IMR-90 (cell line): ENCODE results near the gene ZNF888. TPM values are rescaled to one million over a fixed set of nuclear protein-coding genes. Genes with fewer than 3 reads are reported as not detected.

Source experiments
- ATAC-seq: fragments of 200-7000 bp; cut with Tn5 transposase; 2 replicates; pipeline ENCODE4 v1.9.1; 2020; ENCODE audit warnings: low read depth, mild to moderate bottlenecking, moderate library complexity
- BruUV-seq: library from RNA; stranded (reverse); fragments of 400-500 nt; replicated peaks from 2 replicates; lab custom pipeline; 2021; lab: Mats Ljungman, UMichigan
- CTCF ChIA-PET: fragments of 300-600 bp; formaldehyde crosslinking; extraction: SDS; loops from one replicate; lab custom pipeline; 2021; ENCODE audit warnings: antibody characterized with exemption; lab: Yijun Ruan, JAX
- POLR2A ChIA-PET: fragments of 300-600 bp; sonication (Branson Sonifier 250); formaldehyde crosslinking; loops from one replicate; lab custom pipeline; 2022; ENCODE audit warnings: antibody characterized with exemption; ENCODE audit not compliant: unreplicated experiment; lab: Charles Lee
- DNase-seq: peaks from one replicate; pipeline ENCODE4 v3.0.0; 2013
- H2AFZ ChIP-seq: replicated peaks from 2 replicates; pipeline ENCODE3; 2013; ENCODE audit warnings: low read length, mild to moderate bottlenecking; ENCODE audit not compliant: poor library complexity
- H2AK5ac ChIP-seq: 2 replicates; pipeline ENCODE4 v1.6.1; 2013; ENCODE audit warnings: low read depth, low read length, inconsistent platforms
- H2AK9ac ChIP-seq: replicated peaks from 2 replicates; pipeline ENCODE3; 2013; ENCODE audit warnings: mild to moderate bottlenecking, low read depth, low read length, moderate library complexity; ENCODE audit not compliant: poor library complexity
- H2BK120ac ChIP-seq: 2 replicates; pipeline ENCODE4 v1.6.1; 2013; ENCODE audit warnings: low read depth, low read length, inconsistent platforms
- H2BK15ac ChIP-seq: 3 replicates; pipeline ENCODE4 v1.6.1; 2013; ENCODE audit warnings: low read depth, low read length, inconsistent platforms
- H2BK20ac ChIP-seq: 2 replicates; pipeline ENCODE4 v1.6.1; 2013; ENCODE audit warnings: low read depth, mild to moderate bottlenecking, inconsistent platforms, low read length, moderate library complexity
- H2BK5ac ChIP-seq: 2 replicates; pipeline ENCODE4 v1.6.1; 2013; ENCODE audit warnings: mild to moderate bottlenecking, low read depth, low read length, inconsistent platforms; ENCODE audit not compliant: poor library complexity, severe bottlenecking
- H3K14ac ChIP-seq: replicated peaks from 2 replicates; pipeline ENCODE4 v1.6.1; 2013; ENCODE audit warnings: low read depth, low read length, inconsistent platforms
- H3K18ac ChIP-seq: 2 replicates; pipeline ENCODE4 v1.6.1; 2013; ENCODE audit warnings: low read depth, low read length, control low read depth
- H3K23ac ChIP-seq: 2 replicates; pipeline ENCODE4 v1.6.1; 2013; ENCODE audit warnings: low read depth, low read length, inconsistent platforms
- H3K27ac ChIP-seq: 2 replicates; pipeline ENCODE4 v1.5.1; 2013; ENCODE audit warnings: mild to moderate bottlenecking, control low read depth, low read length; ENCODE audit not compliant: insufficient read depth
- H3K27me3 ChIP-seq: 2 replicates; pipeline ENCODE4 v1.6.1; 2013; ENCODE audit warnings: low read length; ENCODE audit not compliant: control insufficient read depth, insufficient read depth
- H3K36me3 ChIP-seq: 2 replicates; pipeline ENCODE4 v1.6.1; 2013; ENCODE audit warnings: low read length, mixed read lengths; ENCODE audit not compliant: control insufficient read depth, insufficient read depth
- H3K4ac ChIP-seq: 2 replicates; pipeline ENCODE4 v1.6.1; 2013; ENCODE audit warnings: low read depth, low read length, inconsistent platforms
- H3K4me1 ChIP-seq: 2 replicates; pipeline ENCODE4 v1.6.1; 2013; ENCODE audit warnings: low read length, mixed read lengths; ENCODE audit not compliant: control insufficient read depth, insufficient read depth
- H3K4me2 ChIP-seq: 2 replicates; pipeline ENCODE4 v1.6.1; 2013; ENCODE audit warnings: low read depth, mild to moderate bottlenecking, control low read depth, low read length, moderate library complexity
- H3K4me3 ChIP-seq: 2 replicates; pipeline ENCODE4 v1.5.1; 2013; ENCODE audit warnings: low read depth, mild to moderate bottlenecking, control low read depth, low read length, moderate library complexity; ENCODE audit not compliant: insufficient read depth
- H3K56ac ChIP-seq: 2 replicates; pipeline ENCODE4 v1.6.1; 2013; ENCODE audit warnings: low read length, inconsistent platforms; ENCODE audit not compliant: insufficient read depth; ENCODE audit errors: extremely low read depth
- H3K79me1 ChIP-seq, 2 experiments: 2 replicates each; pipeline ENCODE4 v1.6.1; 2013; ENCODE audit warnings: low read length in 2 of 2, inconsistent platforms in 1 of 2, low read depth in 1 of 2
- H3K9ac ChIP-seq: 2 replicates; pipeline ENCODE4 v1.6.1; 2013; ENCODE audit warnings: low read depth, low read length, control low read depth
- H3K9me1 ChIP-seq: 2 replicates; pipeline ENCODE4 v1.6.1; 2013; ENCODE audit warnings: low read length, inconsistent platforms; ENCODE audit not compliant: insufficient read depth
- H3K9me3 ChIP-seq: 2 replicates; pipeline ENCODE4 v1.6.1; 2013; ENCODE audit warnings: low read length; ENCODE audit not compliant: control insufficient read depth, insufficient read depth
- H4K20me1 ChIP-seq: 2 replicates; pipeline ENCODE4 v1.6.1; 2013; ENCODE audit warnings: low read length, inconsistent platforms; ENCODE audit not compliant: insufficient read depth
- H4K5ac ChIP-seq: 2 replicates; pipeline ENCODE4 v1.6.1; 2013; ENCODE audit warnings: mild to moderate bottlenecking, low read depth, low read length, control low read depth
- H4K8ac ChIP-seq, 2 experiments: 2 replicates each; pipeline ENCODE4 v1.6.1; 2013; ENCODE audit warnings: low read depth in 2 of 2, low read length in 2 of 2, control low read depth in 1 of 2, inconsistent platforms in 1 of 2
- H4K91ac ChIP-seq: 2 replicates; pipeline ENCODE4 v1.6.1; 2013; ENCODE audit warnings: low read depth, low read length, inconsistent platforms; ENCODE audit not compliant: insufficient read depth
- BHLHE40 ChIP-seq: fragments of 150-350 bp; IDR thresholded peaks from 2 replicates; pipeline ENCODE4 v1.6.1; 2016; ENCODE audit warnings: mild to moderate bottlenecking, low read depth, low read length
- CEBPB ChIP-seq: IDR thresholded peaks from 2 replicates; pipeline ENCODE4 v1.6.1; 2012; ENCODE audit warnings: low read depth, low read length, improper control_type of control experiment
- CHD1 ChIP-seq: IDR thresholded peaks from 2 replicates; pipeline ENCODE4 v1.6.1; 2012; ENCODE audit warnings: low read depth, low read length, improper control_type of control experiment
- CTCF ChIP-seq: conservative IDR thresholded peaks from 2 replicates; pipeline ENCODE4 v1.5.1; 2012; ENCODE audit warnings: mild to moderate bottlenecking, low read depth, low read length, improper control_type of control experiment
- ELK1 ChIP-seq: fragments of 150-350 bp; IDR thresholded peaks from 2 replicates; pipeline ENCODE4 v1.6.1; 2016; ENCODE audit warnings: low read depth, mild to moderate bottlenecking, low read length, moderate library complexity, borderline replicate concordance
- FOS ChIP-seq: fragments of 150-350 bp; IDR thresholded peaks from 2 replicates; pipeline ENCODE4 v1.6.1; 2016; ENCODE audit warnings: low read depth, low read length
- MAFK ChIP-seq: IDR thresholded peaks from 2 replicates; pipeline ENCODE4 v1.6.1; 2012; ENCODE audit warnings: low read depth, low read length, improper control_type of control experiment
- MAZ ChIP-seq: IDR thresholded peaks from 2 replicates; pipeline ENCODE4 v1.6.1; 2012; ENCODE audit warnings: low read depth, mild to moderate bottlenecking, low read length, improper control_type of control experiment, moderate library complexity, borderline replicate concordance
- MXI1 ChIP-seq: IDR thresholded peaks from 2 replicates; pipeline ENCODE4 v1.6.1; 2012; ENCODE audit warnings: low read depth, mild to moderate bottlenecking, low read length, moderate library complexity, borderline replicate concordance
- NFE2L2 ChIP-seq: fragments of 150-350 bp; IDR thresholded peaks from 2 replicates; pipeline ENCODE4 v1.6.1; 2016; ENCODE audit warnings: low read depth, mild to moderate bottlenecking, low read length
- POLR2A ChIP-seq: IDR thresholded peaks from 2 replicates; pipeline ENCODE4 v1.6.1; 2012; ENCODE audit warnings: mild to moderate bottlenecking, low read depth, low read length
- RAD21 ChIP-seq: IDR thresholded peaks from 2 replicates; pipeline ENCODE4 v1.6.1; 2012; ENCODE audit warnings: low read length, improper control_type of control experiment
- RCOR1 ChIP-seq: IDR thresholded peaks from 2 replicates; pipeline ENCODE4 v1.6.1; 2012; ENCODE audit warnings: mild to moderate bottlenecking, low read length, improper control_type of control experiment; ENCODE audit not compliant: insufficient replicate concordance
- RFX5 ChIP-seq: IDR thresholded peaks from 2 replicates; pipeline ENCODE4 v1.8.0; 2012; ENCODE audit warnings: low read depth, mild to moderate bottlenecking, low read length, moderate library complexity
- SMC3 ChIP-seq: fragments of 150-350 bp; IDR thresholded peaks from 2 replicates; pipeline ENCODE4 v1.6.1; 2016; ENCODE audit warnings: low read depth, mild to moderate bottlenecking, antibody characterized with exemption, low read length, moderate library complexity
- WGBS, 2 experiments: methylation state at CpG; one replicate each; pipeline versions ENCODE4 v1.1.5 to v1.1.7; 2013; ENCODE audit warnings: missing lambda C conversion rate in 2 of 2; ENCODE audit not compliant: insufficient read length in 1 of 2; ENCODE audit errors: extremely low coverage in 2 of 2; 5-methylcytosine and 5-hydroxymethylcytosine counted together
- dilution Hi-C: fragments of 300-500 bp; cut with HindIII; formaldehyde crosslinking; loops from one replicate; pipeline ENCODE4 v1.14.3; 2018; ENCODE audit warnings: low sequenced_read_pairs; ENCODE audit not compliant: unreplicated experiment
- in situ Hi-C: fragments of 300-500 bp; cut with MboI; formaldehyde crosslinking; loops from 3 replicates; pipeline ENCODE4 v1.14.3; 2019; ENCODE audit warnings: low sequenced_read_pairs, inconsistent platforms, mixed read lengths
- intact Hi-C: fragments of 100-400 bp; cut with micrococcal nuclease; formaldehyde crosslinking; loops from 2 replicates; pipeline ENCODE4 v1.10.0; 2022
- polyA plus RNA-seq, 3 experiments: library from polyadenylated mRNA; depleted of rRNA; stranded (reverse); fragments of >200 nt; gene quantifications; 2 replicates each; pipeline ENCODE4 v1.2.3, GENCODE V29; 2012; ENCODE audit warnings: low replicate concordance in 1 of 3
- total RNA-seq: library from RNA; depleted of rRNA; stranded (reverse); fragments of >200 nt; gene quantifications from 2 replicates; pipeline ENCODE4 v1.2.3, GENCODE V29; 2012
- TF ChIP-seq, protein P1 (sequence below): fragments of 150-350 bp; IDR thresholded peaks from 2 replicates; pipeline ENCODE4 v1.6.1; 2017; ENCODE audit warnings: mild to moderate bottlenecking, antibody characterized with exemption, low read length, low read depth

The ZNF888 gene
- total and polyA plus RNA-seq, 2 of the 4 experiments (the other 2 are of a cell fraction), result 0.82 to 6.1 TPM

GRCh38 chr19:52935434-52935833 is 12.2 kb upstream of the ZNF888 start:
- Histone ChIP-seq H3K27me3 (no peaks in the 10 kb centered on the region), H4K20me1 (no peaks in the 10 kb centered on the region), H3K36me3 (peaks cover 5% of the 10 kb centered on the region), H3K4me2 (no peak overlapping the region), H3K56ac (no peak overlapping the region), H3K9me1 (no peaks in the 10 kb centered on the region), H2BK5ac (no peak overlapping the region), H4K5ac (no peak overlapping the region), H2AK5ac (no peak overlapping the region), H2BK120ac (no peak overlapping the region), H3K27ac (no peak overlapping the region), H4K91ac (no peak overlapping the region), H3K4me1 (no peaks in the 10 kb centered on the region), H3K9ac (no peak overlapping the region), H2AFZ (no peak overlapping the region), H3K79me1 (peaks cover 17 to 21% of the 10 kb centered on the region in 2 experiments; a peak in 2 of 4 replicates), H3K18ac (no peak overlapping the region), H2AK9ac (no peak overlapping the region), H3K14ac (no peak overlapping the region), H3K4ac (no peak overlapping the region), H2BK20ac (no peak overlapping the region), H3K9me3 (no peaks in the 10 kb centered on the region), H3K23ac (no peak overlapping the region), H3K4me3 (no peak overlapping the region), H2BK15ac (no peak overlapping the region), H4K8ac (no peak overlapping the region)
- ATAC-seq (peak; percentile 72), DNase-seq (peak; percentile 58)
- CTCF ChIA-PET, result no interaction called here
- TF ChIP-seq MAZ (no peak), MAFK (no peak), ELK1 (no peak), MXI1 (no peak), RCOR1 (no peak), CEBPB (no peak), SMC3 (no peak), CHD1 (no peak), RAD21 (no peak), CTCF (no peak), BHLHE40 (no peak), NFE2L2 (no peak), RFX5 (no peak), POLR2A (no peak), FOS (no peak)
- TF ChIP-seq, protein P1, sequence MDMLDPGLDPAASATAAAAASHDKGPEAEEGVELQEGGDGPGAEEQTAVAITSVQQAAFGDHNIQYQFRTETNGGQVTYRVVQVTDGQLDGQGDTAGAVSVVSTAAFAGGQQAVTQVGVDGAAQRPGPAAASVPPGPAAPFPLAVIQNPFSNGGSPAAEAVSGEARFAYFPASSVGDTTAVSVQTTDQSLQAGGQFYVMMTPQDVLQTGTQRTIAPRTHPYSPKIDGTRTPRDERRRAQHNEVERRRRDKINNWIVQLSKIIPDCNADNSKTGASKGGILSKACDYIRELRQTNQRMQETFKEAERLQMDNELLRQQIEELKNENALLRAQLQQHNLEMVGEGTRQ, result no peak
- in situ Hi-C loops (no loop called here), intact Hi-C loops (no loop called here), dilution Hi-C loops (no loop called here)
- no CpG with 5 or more reads among the region's 8 CpGs for WGBS, 2 experiments
- no TSS peak for BruUV-seq
- POLR2A ChIA-PET, result no interaction called here
